AG04450 (cell line): ENCODE results near the gene TULP4. TPM values are rescaled to one million over a fixed set of nuclear protein-coding genes. Genes with fewer than 3 reads are reported as not detected.
"Not testable (repeated sequence)": the region's sequence is repeated elsewhere in the genome, so short reads cannot be mapped to it uniquely, and the experiment has no call there.

Experiments
- CTCF ChIA-PET: fragments of 300-600, 350-600 bp; formaldehyde crosslinking; extraction: SDS; loops from one replicate; lab custom pipeline; 2022; ENCODE audit warnings: antibody characterized with exemption, inconsistent platforms; lab: Charles Lee
- POLR2A ChIA-PET: fragments of 350-600 bp; formaldehyde crosslinking; extraction: SDS; loops from one replicate; lab custom pipeline; 2021; ENCODE audit warnings: antibody characterized with exemption, inconsistent platforms; lab: Yijun Ruan, JAX
- DNase-seq: peaks from one replicate; pipeline ENCODE4 v3.0.0-alpha.2; 2011; ENCODE audit warnings: low read depth, low spot score
- H3K27ac ChIP-seq: one replicate; pipeline ENCODE4 v1.5.1; 2012; ENCODE audit warnings: low read depth, low read length, control low read depth
- H3K27me3 ChIP-seq: one replicate; pipeline ENCODE4 v1.6.0; 2012; ENCODE audit warnings: low read length; ENCODE audit not compliant: control insufficient read depth, insufficient read depth
- H3K4me3 ChIP-seq: 2 replicates; pipeline ENCODE4 v1.5.1; 2011; ENCODE audit warnings: mild to moderate bottlenecking, low read depth, low read length, control low read depth
- H3K9me3 ChIP-seq: 2 replicates; pipeline ENCODE4 v1.5.1; 2012; ENCODE audit warnings: low read length; ENCODE audit not compliant: control insufficient read depth, insufficient read depth
- CTCF ChIP-seq: IDR thresholded peaks from 2 replicates; pipeline ENCODE4 v1.5.1; 2011; ENCODE audit warnings: low read depth, low read length, control low read depth, inconsistent platforms
- polyA plus RNA-seq: library from polyadenylated mRNA; depleted of rRNA; stranded (reverse); fragments of >200 nt; gene quantifications from 2 replicates; pipeline ENCODE4 v1.2.3, GENCODE V29; 2011

The TULP4 gene
- polyA plus RNA-seq, 1 experiment: 15.9 TPM

DNA sequence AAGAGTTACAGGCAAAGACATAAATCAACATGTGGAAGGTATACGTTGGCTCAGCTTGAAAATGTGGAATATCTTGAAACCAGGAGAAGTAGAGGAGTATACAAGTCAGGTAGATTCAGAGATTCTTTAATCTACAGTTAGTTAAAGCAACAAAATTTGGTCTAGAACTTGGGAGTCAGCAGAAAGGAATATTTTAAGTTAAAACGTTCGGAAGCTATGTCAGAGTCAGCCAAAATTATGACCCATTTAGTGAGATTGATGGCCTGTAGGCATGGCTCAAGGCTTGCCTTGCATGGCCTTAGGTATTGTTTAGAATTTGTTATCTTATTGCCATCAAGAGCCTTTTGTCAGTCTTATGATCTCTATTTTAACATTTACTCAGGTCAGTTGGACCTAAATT, 153.5 kb downstream of the TULP4 start:
- no peaks in the 10 kb centered on the region for H3K27me3 ChIP-seq
- no peaks in the 10 kb centered on the region for H3K9me3 ChIP-seq
- no peak overlapping the region for H3K4me3 ChIP-seq
- ChIA-PET CTCF (no interaction called here), POLR2A (no interaction called here)
- TF ChIP-seq CTCF: no peak
- DNase-seq: no peak
- H3K27ac ChIP-seq: no peak overlapping the region

DNA sequence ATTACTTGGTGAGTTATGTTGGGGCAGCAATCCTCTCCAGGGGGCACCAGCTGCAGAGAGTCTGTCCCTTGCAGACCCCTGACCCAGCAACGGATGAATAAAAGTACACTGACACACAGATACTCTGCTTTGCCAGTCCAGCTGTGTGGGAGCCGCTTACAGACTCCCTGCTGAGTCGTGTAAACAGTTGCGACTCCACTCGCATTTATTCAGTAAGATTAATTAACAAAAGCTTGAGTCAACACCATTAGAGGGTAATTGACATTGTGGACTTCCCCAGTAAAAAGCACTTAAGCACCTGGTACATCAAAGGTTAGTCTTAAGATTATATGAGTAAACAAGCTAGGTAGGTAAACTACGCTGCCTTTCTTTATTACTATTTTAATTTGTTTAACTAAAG, 155.7 kb downstream of the TULP4 start:
- CTCF ChIA-PET: no interaction called here
- Histone ChIP-seq H3K27me3 (no peaks in the 10 kb centered on the region), H3K27ac (no peak overlapping the region), H3K9me3 (no peaks in the 10 kb centered on the region), H3K4me3 (no peak overlapping the region)
- POLR2A ChIA-PET: no interaction called here
- no peak for DNase-seq
- no peak for TF ChIP-seq CTCF

DNA sequence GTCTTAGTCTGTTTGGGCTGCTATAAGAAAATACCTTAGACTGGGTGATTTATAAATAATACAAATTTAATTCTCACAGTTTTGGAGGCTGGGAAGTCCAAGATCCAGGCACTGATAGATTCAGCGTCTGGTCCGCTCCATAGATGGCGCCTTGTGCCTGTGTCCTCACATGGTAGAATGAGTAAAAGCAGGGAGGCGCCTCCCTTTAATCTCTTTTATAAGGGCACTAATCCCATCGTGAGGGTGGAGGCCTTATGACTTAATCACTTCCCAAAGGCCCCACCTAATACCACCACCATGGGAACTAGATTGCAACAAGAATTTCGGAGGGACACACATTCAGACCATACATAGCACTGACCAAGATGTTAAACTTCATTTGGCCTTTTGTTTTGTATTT, 156.4 kb downstream of the TULP4 start:
- H3K9me3 ChIP-seq: no peaks in the 10 kb centered on the region
- no peaks in the 10 kb centered on the region for H3K27me3 ChIP-seq
- CTCF ChIA-PET: no interaction called here
- DNase-seq: no peak
- H3K27ac ChIP-seq: no peak overlapping the region
- TF ChIP-seq CTCF: no peak
- POLR2A ChIA-PET: no interaction called here
- no peak overlapping the region for H3K4me3 ChIP-seq

DNA sequence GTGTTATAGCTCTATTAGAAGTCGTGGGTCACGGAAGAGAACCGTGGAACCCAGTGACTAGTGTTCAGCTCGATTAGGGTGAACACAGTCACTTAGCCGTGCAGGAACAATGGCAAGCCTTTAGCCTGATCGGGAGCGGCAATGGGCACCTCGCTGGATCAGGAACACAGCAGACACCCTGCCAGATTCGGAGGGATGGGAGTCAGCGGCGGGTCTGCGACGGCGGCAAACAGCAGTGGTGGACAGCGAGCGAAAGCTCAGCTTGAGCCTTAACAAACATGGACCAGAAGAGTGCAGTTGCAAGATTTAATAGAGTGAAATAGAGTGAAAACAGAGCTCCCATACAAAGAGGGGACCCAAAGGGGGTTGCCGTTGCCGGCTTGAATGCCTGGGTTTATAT, 157.8 kb downstream of the TULP4 start:
- H3K4me3 ChIP-seq, POLR2A ChIA-PET, H3K27ac ChIP-seq, H3K27me3 ChIP-seq, H3K9me3 ChIP-seq, CTCF ChIA-PET, DNase-seq: not testable (repeated sequence)

GRCh38 chr6:158471339-158471738, 159.1 kb downstream of the TULP4 start:
- ChIA-PET CTCF (no interaction called here), POLR2A (no interaction called here)
- Histone ChIP-seq H3K27me3 (no peaks in the 10 kb centered on the region), H3K9me3 (no peaks in the 10 kb centered on the region), H3K27ac (no peak overlapping the region), H3K4me3 (no peak overlapping the region)
- no peak for DNase-seq
- TF ChIP-seq CTCF: no peak

GRCh38 chr6:158472447-158472846, 160.2 kb downstream of the TULP4 start:
- DNase-seq: no peak
- no peaks in the 10 kb centered on the region for H3K27me3 ChIP-seq
- H3K9me3 ChIP-seq: no peaks in the 10 kb centered on the region
- no peak overlapping the region for H3K27ac ChIP-seq
- no peak for TF ChIP-seq CTCF
- CTCF ChIA-PET: no interaction called here
- no peak overlapping the region for H3K4me3 ChIP-seq
- POLR2A ChIA-PET: no interaction called here
